GM18519 (cell line): Measurements from ENCODE around the gene SYNDIG1.
"Not testable (repeated sequence)": the region's sequence is repeated elsewhere in the genome, so short reads cannot be mapped to it uniquely, and the experiment has no call there.

Source experiments
- ATAC-seq: cut with Tn5 transposase; IDR thresholded peaks from one replicate; pipeline ENCODE4 v1.9.1; 2021; ENCODE audit warnings: mild to moderate bottlenecking, moderate library complexity; ENCODE audit not compliant: unreplicated experiment, low FRiP score

Gene SYNDIG1

GRCh38 chr20:24622856-24623255, 153.4 kb downstream of the SYNDIG1 start:
- no peak for ATAC-seq

- ATAC-seq = not testable (repeated sequence)
Observed at GRCh38 chr20:24626141-24626540, 156.7 kb downstream of the SYNDIG1 start.

GRCh38 chr20:24627291-24627690, 157.9 kb downstream of the SYNDIG1 start:
- no peak for ATAC-seq

- ATAC-seq = no peak
Observed at GRCh38 chr20:24627926-24628325, 158.5 kb downstream of the SYNDIG1 start.

GRCh38 chr20:24628985-24629384, 159.6 kb downstream of the SYNDIG1 start:
- no peak for ATAC-seq

- ATAC-seq = no peak
Observed at GRCh38 chr20:24629668-24630067, 160.2 kb downstream of the SYNDIG1 start.

- no peak for ATAC-seq
Observed at GRCh38 chr20:24630486-24631172, 161.2 kb downstream of the SYNDIG1 start.

GRCh38 chr20:24631173-24631505, 161.7 kb downstream of the SYNDIG1 start:
- ATAC-seq = no peak

- ATAC-seq = no peak
Observed at GRCh38 chr20:24632581-24632980, 163.2 kb downstream of the SYNDIG1 start.

GRCh38 chr20:24633026-24633425, 163.6 kb downstream of the SYNDIG1 start:
- ATAC-seq = no peak

- no peak for ATAC-seq
Observed at GRCh38 chr20:24633521-24633920, 164.1 kb downstream of the SYNDIG1 start.

- ATAC-seq = no peak
Observed at GRCh38 chr20:24634855-24635254, 165.4 kb downstream of the SYNDIG1 start.

GRCh38 chr20:24636626-24637025, 167.2 kb downstream of the SYNDIG1 start:
- no peak for ATAC-seq

GRCh38 chr20:24637087-24637486, 167.7 kb downstream of the SYNDIG1 start:
- no peak for ATAC-seq

GRCh38 chr20:24637941-24638340, 168.5 kb downstream of the SYNDIG1 start:
- ATAC-seq = no peak

GRCh38 chr20:24638591-24639548, 169.4 kb downstream of the SYNDIG1 start:
- no peak for ATAC-seq

- no peak for ATAC-seq
Observed at GRCh38 chr20:24640276-24640675, 170.8 kb downstream of the SYNDIG1 start.

GRCh38 chr20:24640686-24641085, 171.3 kb downstream of the SYNDIG1 start:
- no peak for ATAC-seq

GRCh38 chr20:24643731-24644626, 174.6 kb downstream of the SYNDIG1 start:
- no peak for ATAC-seq

GRCh38 chr20:24646321-24646720, 176.9 kb downstream of the SYNDIG1 start:
- ATAC-seq = no peak

- no peak for ATAC-seq
Observed at GRCh38 chr20:24647713-24648112, 178.3 kb downstream of the SYNDIG1 start.
